Stimulated activated CD8-positive, alpha-beta memory T cell treated with anti-CD3 and anti-CD28 coated beads, Interleukin-4, amount 100 ng/mL, for 24 hours (primary cell): ENCODE data around the gene SLC16A13.
A peak's percentile ranks its signal among the peaks of the same experiment; 100 is the strongest.

Experiments used
- DNase-seq: peaks from one replicate; pipeline ENCODE4 v3.0.0-alpha.2; 2020; ENCODE audit warnings: low read depth

SLC16A13 gene

DNA sequence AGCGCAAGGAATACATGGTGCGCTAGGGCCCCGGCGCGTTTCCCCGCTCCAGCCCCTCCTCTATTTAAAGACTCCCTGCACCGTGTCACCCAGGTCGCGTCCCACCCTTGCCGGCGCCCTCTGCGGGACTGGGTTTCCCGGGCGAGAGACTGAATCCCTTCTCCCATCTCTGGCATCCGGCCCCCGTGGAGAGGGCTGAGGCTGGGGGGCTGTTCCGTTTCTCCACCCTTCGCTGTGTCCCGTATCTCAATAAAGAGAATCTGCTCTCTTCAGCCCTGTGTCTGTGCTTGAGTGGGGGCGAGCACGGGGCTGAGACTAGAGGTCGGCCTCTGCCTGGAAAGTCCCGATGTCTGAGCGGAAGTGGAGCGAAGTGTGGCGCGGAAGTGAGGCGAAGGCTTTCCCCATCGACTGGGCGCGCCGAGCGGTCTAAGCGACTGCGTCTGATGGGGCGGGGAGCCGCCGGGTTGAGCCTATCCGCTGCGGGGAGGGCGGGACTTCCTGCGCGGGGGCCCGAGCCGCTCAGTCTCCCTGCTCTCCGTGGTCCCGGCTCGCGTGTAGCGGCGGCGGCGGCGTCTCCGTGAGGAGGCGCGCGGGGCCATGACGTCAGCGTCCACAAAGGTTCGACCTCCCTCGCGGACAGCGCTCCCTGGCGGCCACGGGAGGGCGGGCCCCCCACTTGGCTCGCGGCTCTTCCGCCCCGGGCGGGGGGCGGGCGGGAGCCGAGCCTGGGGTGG is 21.4 kb upstream of the SLC16A13 start:
- peak; percentile 96 for DNase-seq

GRCh38 chr17:7014995-7015958 is 20.5 kb upstream of the SLC16A13 start:
- peak; percentile 68 for DNase-seq

- DNase-seq = no peak
These were observed 19.4 kb upstream of the SLC16A13 start for GRCh38 chr17:7016418-7016817.

DNA sequence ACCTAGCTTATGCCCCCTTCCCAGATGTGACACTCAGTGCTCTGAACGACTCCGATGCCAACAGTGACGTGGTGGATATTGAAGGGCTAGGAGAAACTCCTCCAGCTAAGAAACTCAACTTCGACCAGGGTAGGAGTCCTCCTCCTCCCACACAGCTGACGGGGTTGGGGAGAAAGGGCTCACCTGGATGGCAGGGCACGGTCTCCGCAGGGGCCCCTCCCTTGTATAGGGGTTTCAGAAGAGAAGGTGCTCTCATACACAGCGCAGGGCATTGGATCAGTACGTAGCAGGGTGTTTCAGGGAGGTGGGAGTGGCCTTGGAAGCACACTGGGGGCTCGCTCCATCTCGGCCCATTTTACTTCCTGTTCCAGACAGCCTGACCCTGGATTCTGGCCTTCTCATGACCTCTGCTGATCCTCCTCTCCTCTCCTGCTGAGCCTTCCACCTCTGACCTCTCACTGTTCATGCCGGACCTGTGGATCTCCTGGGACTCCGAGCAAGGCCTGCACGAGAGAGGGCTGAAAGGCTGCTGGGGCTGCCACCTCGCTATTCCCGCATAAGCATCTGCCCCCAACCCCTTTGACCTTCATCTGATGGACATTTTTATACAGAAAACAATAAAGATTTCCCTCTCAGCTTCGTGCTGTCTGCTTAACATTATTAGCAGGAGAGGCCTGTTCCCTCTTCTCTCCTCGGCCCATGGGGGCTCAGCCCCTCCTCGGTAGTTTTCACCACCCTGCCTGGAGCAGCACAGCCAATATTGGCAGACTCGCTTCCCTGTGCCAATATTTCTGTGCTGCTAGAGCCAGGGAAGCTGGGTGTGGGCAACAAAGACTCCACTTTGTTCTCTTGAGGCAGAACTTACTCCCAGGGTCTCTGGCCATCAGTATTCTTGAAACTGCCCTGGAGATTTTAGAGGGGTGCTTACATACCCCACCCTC is 18.7 kb upstream of the SLC16A13 start:
- no peak for DNase-seq

- DNase-seq = no peak
These were observed 18.0 kb upstream of the SLC16A13 start for GRCh38 chr17:7017827-7018200.

- no peak for DNase-seq
These were observed 17.4 kb upstream of the SLC16A13 start for GRCh38 chr17:7018331-7018964.

GRCh38 chr17:7019367-7019766 is 16.4 kb upstream of the SLC16A13 start:
- DNase-seq = no peak

DNA sequence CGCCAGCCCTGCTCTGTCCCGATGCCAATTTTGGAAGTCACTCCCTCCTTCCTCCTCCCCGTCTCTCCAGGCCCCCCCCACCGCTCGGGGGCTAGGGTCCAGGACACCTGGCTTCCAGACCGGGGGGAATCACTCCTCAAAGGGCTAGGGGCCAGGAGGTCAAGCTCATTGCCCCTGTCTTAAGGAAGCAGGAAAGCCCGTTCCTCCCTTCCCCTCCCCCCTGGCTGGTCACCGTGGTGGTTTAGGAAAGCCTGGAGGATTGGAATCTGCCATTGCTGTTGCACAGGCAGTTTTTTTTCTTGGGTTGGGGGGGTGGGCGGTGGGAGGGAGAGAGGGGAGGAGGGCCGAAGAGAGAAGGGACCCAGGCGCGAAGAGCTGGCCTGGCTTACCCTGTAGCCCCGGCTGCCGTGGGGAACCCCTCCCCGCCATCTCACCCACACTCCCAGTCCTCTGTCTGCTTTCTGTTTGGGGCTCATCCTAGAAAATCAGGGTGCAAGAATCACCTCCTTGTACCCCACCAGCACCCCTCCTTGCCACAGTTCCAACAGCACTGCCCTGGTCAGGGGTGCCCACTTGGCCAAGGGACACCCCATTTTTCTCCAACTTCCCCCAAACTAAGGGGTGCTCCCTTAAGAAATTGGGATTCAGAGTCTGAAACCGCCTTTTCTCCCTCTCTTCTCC is 15.8 kb upstream of the SLC16A13 start:
- DNase-seq = no peak

GRCh38 chr17:7020894-7021664 is 14.7 kb upstream of the SLC16A13 start:
- DNase-seq = no peak

DNA sequence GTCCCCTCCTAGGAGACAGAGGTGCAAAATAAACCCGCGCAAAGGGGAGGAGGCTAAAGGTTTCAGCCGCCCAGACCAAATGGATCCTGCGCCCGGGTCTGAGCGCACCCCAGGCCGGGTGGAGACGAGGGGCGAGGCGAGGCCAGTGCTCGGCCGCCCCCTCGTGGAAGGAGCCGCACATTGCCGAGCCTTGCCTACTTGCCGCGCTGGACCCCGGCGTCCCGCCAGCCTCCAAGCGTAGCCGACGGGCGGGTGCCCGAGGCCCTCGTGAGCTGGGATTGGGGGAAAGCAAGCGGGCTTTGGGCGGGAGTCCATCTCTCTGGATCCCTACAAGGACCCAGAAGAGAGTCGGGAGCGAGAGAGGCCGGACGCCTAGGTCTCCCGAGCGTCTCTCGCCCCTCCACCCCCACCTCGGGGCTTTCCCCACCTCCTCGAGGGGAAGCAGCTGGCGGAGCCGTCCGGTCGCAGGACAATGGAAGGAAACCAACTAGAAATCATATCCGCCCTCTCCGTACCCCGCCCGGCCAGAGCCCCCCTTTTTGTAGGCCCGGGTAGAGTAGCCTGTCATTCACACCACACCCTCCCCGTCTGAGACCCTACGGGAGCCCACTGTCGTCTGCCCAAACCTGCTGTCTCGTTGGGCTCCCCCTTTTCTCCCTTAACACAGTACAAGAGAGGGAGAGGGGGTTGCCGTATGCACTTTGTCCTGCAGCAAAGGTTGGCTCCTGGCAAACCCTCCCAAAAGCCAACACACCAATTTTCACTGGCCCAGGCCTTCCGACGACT is 13.6 kb upstream of the SLC16A13 start:
- peak; percentile 72 for DNase-seq

DNA sequence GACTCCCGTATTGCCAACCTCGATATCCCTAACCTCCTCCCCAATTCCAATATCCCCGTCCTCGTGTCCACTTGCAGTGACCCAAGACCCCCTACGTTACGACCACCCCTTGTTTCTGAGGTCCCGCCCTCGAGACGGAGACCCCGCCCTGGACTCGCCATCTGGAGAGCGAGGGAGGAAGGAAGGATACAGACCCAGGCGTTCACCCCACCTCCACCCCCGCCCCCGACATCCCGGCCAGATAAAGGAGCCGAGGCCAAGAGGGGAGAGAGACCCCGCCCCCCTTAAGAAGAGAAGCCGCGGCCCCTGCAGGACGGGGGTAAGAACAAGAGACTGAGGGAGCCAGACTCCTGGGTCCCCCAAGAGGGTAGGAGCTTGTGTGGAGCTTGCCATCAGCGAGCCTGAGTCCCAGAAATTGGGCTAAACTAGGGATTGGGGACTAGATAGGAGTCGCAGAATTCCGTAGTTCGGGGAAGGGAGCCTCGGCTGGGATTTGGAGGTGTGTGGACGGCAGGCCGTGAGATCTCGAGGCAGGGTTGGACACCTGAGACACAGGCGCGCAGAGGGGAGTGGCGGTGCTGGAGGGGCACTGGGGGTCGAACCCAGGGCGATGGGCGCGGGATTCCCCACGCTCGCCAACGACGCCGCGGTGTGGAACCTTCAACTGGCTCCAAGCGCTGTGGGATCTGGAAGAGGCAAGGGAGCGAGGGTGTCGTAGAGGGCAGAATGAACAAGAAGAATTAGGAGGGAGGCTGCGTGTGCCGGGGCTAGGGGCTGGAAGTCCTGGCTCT is 12.8 kb upstream of the SLC16A13 start, which contains the start of gene BCL6B:
TSS of gene BCL6B (plus strand) at position 270 of the 791 bp plus-strand sequence. CDS start 622 bp downstream, outside the sequence.
- no peak for DNase-seq

- peak; percentile 95 for DNase-seq
These were observed 12.0 kb upstream of the SLC16A13 start for GRCh38 chr17:7023576-7024401.

DNA sequence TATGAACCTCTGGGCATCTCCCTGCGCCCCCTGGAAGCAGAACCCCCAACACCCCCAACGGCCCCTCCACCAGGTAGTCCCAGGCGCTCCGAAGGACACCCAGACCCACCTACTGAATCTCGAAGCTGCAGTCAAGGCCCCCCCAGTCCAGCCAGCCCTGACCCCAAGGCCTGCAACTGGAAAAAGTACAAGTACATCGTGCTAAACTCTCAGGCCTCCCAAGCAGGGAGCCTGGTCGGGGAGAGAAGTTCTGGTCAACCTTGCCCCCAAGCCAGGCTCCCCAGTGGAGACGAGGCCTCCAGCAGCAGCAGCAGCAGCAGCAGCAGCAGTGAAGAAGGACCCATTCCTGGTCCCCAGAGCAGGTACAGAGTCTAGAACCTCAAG is 11.4 kb upstream of the SLC16A13 start:
- no peak for DNase-seq

GRCh38 chr17:7025245-7025644 is 10.6 kb upstream of the SLC16A13 start:
- DNase-seq = no peak

- no peak for DNase-seq
These were observed 9.2 kb upstream of the SLC16A13 start for GRCh38 chr17:7026471-7027115.

GRCh38 chr17:7027335-7027734 is 8.5 kb upstream of the SLC16A13 start:
- no peak for DNase-seq

DNA sequence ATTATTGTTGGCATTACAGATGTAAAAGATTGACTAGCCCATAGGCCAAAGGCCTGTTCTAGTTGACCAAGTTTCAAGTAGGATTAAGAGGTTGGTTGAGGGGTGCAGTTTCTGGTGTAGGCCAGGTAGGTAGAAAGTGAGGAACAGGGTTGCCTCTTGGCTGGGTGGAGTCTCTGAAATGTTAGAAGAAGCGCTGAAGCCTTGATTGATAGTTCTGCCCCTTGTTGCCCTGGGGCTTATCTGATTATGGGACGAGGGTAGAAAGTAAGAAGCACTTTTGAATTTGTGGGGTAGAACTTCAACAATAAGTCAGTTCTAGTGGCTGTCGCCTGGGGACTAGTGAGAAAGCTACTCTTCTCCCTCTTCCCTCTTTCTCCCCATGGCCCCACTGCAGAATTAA is 6.7 kb upstream of the SLC16A13 start:
- DNase-seq = no peak
